ENCODE results near the gene SCGB1C1.

DNA sequence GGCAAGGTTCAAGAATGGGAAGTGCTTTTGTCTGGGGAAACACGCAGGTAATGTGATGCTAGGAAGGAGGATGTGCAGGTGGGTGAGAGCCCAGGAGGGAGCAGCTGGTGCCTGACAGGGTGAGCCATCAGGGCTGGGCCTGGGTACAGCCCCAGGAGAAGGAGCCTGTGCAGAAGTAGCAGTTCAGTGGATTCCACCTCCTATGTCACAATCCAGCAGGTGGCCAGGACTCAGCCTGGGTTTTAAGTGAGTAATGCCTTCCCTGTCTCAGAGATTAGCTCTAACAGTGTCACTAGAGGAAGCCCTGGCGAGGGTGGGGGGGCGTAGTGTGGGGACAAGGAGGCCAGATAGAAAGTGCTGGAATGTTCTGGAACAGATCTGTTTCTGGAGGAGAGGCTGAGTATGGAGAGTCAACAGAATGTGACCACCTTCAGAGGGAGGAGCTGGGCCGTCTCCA lies 22.7 kb downstream of the SCGB1C1 start:
- TF ChIP-seq POLR2AphosphoS5 (IDR thresholded peaks at IDR 0.05; ENCODE audit: low read depth, low read length) (no peak; the same call in 1 of the 2 replicates), ZNF274 (IDR thresholded peaks at IDR 0.05; ENCODE audit: low read depth, low read length) (no peak), EZH2 (IDR thresholded peaks at IDR 0.05) (no peak), POLR2A (IDR thresholded peaks at IDR 0.05; ENCODE audit: borderline replicate concordance, extremely low read depth, insufficient read depth, insufficient read length) (no peak), SP1 (IDR thresholded peaks at IDR 0.05; ENCODE audit: low read depth) (no peak), SIN3A (IDR thresholded peaks at IDR 0.05; ENCODE audit: low read depth) (no peak), JUND (IDR thresholded peaks at IDR 0.05) (no peak), EGR1 (IDR thresholded peaks at IDR 0.05; ENCODE audit: low read depth) (no peak), RAD21 (IDR thresholded peaks at IDR 0.05; ENCODE audit: low read depth) (no peak), EZH2phosphoT487 (IDR thresholded peaks at IDR 0.05; ENCODE audit: borderline replicate concordance) (no peak)
- TF ChIP-seq, protein P1, sequence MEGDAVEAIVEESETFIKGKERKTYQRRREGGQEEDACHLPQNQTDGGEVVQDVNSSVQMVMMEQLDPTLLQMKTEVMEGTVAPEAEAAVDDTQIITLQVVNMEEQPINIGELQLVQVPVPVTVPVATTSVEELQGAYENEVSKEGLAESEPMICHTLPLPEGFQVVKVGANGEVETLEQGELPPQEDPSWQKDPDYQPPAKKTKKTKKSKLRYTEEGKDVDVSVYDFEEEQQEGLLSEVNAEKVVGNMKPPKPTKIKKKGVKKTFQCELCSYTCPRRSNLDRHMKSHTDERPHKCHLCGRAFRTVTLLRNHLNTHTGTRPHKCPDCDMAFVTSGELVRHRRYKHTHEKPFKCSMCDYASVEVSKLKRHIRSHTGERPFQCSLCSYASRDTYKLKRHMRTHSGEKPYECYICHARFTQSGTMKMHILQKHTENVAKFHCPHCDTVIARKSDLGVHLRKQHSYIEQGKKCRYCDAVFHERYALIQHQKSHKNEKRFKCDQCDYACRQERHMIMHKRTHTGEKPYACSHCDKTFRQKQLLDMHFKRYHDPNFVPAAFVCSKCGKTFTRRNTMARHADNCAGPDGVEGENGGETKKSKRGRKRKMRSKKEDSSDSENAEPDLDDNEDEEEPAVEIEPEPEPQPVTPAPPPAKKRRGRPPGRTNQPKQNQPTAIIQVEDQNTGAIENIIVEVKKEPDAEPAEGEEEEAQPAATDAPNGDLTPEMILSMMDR (IDR thresholded peaks at IDR 0.05 in 2 of 3, conservative IDR thresholded peaks at IDR 0.05 in 1 of 3; ENCODE audit: borderline replicate concordance in 1 of 3, insufficient read depth in 1 of 3, low read depth in 2 of 3, low read length in 2 of 3): no peak
- TF ChIP-seq, protein P2, sequence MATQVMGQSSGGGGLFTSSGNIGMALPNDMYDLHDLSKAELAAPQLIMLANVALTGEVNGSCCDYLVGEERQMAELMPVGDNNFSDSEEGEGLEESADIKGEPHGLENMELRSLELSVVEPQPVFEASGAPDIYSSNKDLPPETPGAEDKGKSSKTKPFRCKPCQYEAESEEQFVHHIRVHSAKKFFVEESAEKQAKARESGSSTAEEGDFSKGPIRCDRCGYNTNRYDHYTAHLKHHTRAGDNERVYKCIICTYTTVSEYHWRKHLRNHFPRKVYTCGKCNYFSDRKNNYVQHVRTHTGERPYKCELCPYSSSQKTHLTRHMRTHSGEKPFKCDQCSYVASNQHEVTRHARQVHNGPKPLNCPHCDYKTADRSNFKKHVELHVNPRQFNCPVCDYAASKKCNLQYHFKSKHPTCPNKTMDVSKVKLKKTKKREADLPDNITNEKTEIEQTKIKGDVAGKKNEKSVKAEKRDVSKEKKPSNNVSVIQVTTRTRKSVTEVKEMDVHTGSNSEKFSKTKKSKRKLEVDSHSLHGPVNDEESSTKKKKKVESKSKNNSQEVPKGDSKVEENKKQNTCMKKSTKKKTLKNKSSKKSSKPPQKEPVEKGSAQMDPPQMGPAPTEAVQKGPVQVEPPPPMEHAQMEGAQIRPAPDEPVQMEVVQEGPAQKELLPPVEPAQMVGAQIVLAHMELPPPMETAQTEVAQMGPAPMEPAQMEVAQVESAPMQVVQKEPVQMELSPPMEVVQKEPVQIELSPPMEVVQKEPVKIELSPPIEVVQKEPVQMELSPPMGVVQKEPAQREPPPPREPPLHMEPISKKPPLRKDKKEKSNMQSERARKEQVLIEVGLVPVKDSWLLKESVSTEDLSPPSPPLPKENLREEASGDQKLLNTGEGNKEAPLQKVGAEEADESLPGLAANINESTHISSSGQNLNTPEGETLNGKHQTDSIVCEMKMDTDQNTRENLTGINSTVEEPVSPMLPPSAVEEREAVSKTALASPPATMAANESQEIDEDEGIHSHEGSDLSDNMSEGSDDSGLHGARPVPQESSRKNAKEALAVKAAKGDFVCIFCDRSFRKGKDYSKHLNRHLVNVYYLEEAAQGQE (IDR thresholded peaks at IDR 0.05; ENCODE audit: low read depth): no peak
- TF ChIP-seq, protein P3, sequence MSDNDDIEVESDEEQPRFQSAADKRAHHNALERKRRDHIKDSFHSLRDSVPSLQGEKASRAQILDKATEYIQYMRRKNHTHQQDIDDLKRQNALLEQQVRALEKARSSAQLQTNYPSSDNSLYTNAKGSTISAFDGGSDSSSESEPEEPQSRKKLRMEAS (IDR thresholded peaks at IDR 0.05): no peak
- TF ChIP-seq, protein P4, sequence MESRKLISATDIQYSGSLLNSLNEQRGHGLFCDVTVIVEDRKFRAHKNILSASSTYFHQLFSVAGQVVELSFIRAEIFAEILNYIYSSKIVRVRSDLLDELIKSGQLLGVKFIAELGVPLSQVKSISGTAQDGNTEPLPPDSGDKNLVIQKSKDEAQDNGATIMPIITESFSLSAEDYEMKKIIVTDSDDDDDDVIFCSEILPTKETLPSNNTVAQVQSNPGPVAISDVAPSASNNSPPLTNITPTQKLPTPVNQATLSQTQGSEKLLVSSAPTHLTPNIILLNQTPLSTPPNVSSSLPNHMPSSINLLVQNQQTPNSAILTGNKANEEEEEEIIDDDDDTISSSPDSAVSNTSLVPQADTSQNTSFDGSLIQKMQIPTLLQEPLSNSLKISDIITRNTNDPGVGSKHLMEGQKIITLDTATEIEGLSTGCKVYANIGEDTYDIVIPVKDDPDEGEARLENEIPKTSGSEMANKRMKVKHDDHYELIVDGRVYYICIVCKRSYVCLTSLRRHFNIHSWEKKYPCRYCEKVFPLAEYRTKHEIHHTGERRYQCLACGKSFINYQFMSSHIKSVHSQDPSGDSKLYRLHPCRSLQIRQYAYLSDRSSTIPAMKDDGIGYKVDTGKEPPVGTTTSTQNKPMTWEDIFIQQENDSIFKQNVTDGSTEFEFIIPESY (IDR thresholded peaks at IDR 0.05; ENCODE audit: extremely low read depth, insufficient replicate concordance, low read length): no peak
